T-helper 1 cell treated with Interleukin-12 subunit alpha and Interleukin-12 subunit beta and Interleukin-4 antibody, amounts not matched to agents 30 μg/mL and 1 μg/mL, for 36 hours (primary cell): ENCODE measurements around the gene SLC16A14.

Experiments
- H3K27ac Mint-ChIP-seq: one replicate; pipeline ENCODE4 v1.8.0; 2021; ENCODE audit warnings: mild to moderate bottlenecking, mixed read lengths
- H3K27me3 Mint-ChIP-seq: one replicate; pipeline ENCODE4 v1.8.0; 2021; ENCODE audit warnings: low read depth, mixed read lengths
- H3K36me3 Mint-ChIP-seq: one replicate; pipeline ENCODE4 v1.8.0; 2021; ENCODE audit warnings: low read depth, mixed read lengths
- H3K4me1 Mint-ChIP-seq: one replicate; pipeline ENCODE4 v1.8.0; 2021; ENCODE audit warnings: low read depth, mixed read lengths
- H3K4me3 Mint-ChIP-seq: one replicate; pipeline ENCODE4 v1.8.0; 2021; ENCODE audit warnings: mild to moderate bottlenecking, moderate library complexity, mixed read lengths
- H3K9me3 Mint-ChIP-seq: one replicate; pipeline ENCODE4 v1.8.0; 2021; ENCODE audit warnings: mixed read lengths

Gene SLC16A14

DNA sequence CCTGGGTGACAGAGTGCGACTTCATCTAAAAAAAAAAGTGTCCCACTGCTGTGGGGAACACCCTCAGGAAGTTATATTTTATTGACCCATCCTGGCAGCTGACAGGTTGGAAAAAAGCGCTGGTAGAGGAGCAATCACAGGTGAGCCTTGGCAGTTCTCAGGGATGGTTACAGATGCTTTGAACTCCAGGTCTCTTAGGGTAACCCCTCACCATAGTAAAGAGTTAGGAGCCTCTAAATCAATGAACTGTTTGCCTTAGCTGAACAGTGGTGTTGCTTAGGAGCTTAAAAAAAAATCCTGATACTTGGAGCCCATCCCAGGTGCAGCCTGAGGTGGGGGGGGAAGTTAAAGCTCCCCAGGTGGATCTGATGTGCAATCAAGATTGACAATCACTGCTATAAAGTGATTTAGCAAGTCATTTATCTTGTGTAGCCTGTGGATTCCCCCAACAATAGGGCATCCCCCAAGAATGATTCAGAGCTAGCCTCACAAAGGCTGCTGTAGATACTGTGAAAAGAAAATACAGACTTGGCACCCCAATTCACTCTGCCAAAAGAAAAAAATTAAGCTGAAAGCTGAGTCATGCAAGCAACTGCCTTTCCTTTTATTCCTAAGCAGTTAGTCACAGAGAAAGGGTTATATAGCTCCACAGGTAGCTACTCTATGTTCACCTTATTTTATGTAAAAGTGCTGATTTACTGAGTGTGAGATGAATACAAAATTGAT, 14.8 kb downstream of the SLC16A14 start:
- no peaks in the 10 kb centered on the region for H3K9me3 Mint-ChIP-seq
- no peaks in the 10 kb centered on the region for H3K4me1 Mint-ChIP-seq
- no peaks in the 10 kb centered on the region for H3K36me3 Mint-ChIP-seq
- no peaks in the 10 kb centered on the region for H3K27me3 Mint-ChIP-seq
- H3K27ac Mint-ChIP-seq: no peak overlapping the region
- H3K4me3 Mint-ChIP-seq: no peak overlapping the region

DNA sequence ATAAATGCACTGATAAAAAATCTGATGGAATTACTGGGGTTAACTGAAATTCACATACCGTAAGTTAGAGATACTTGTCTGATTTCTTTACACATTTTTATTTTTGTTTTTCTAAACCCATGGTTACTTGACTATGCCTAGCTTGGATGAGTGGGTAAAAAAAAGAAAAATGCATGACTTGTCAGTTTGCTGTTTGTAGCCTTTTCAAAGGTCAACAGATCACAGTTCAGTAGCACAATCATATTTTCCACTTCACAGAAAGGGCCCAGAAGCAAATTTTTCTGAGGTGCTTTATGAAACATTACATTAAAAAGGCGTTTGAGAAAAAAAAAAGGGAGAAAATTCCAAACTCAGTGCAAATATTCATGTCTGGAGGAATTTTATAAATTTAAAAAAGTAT, 16.4 kb downstream of the SLC16A14 start:
- Mint-ChIP-seq H3K9me3 (no peaks in the 10 kb centered on the region), H3K27me3 (no peaks in the 10 kb centered on the region), H3K27ac (no peak overlapping the region), H3K36me3 (no peaks in the 10 kb centered on the region), H3K4me3 (no peak overlapping the region), H3K4me1 (no peaks in the 10 kb centered on the region)

DNA sequence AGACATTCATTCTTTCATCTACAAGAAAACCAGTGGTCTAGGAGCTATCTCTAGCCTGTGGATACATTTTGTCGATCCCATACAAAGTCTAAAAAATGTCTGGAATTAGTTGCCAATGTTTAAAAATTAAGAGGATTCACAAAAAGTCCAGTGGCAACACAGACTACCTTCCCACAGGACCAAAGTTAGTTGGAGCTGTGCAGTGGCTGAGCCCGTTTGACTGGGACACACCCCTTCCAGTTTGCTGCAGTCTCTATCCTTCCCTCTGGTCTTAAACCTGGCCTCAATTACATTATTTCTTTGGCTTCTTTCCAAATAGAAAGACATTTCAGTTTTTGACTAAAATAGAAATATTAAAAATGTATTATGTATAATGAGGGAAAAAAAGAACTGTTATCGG, 18.6 kb downstream of the SLC16A14 start:
- Mint-ChIP-seq H3K4me3 (no peak overlapping the region), H3K27ac (no peak overlapping the region), H3K4me1 (no peaks in the 10 kb centered on the region), H3K9me3 (no peaks in the 10 kb centered on the region), H3K27me3 (no peaks in the 10 kb centered on the region), H3K36me3 (no peaks in the 10 kb centered on the region)

DNA sequence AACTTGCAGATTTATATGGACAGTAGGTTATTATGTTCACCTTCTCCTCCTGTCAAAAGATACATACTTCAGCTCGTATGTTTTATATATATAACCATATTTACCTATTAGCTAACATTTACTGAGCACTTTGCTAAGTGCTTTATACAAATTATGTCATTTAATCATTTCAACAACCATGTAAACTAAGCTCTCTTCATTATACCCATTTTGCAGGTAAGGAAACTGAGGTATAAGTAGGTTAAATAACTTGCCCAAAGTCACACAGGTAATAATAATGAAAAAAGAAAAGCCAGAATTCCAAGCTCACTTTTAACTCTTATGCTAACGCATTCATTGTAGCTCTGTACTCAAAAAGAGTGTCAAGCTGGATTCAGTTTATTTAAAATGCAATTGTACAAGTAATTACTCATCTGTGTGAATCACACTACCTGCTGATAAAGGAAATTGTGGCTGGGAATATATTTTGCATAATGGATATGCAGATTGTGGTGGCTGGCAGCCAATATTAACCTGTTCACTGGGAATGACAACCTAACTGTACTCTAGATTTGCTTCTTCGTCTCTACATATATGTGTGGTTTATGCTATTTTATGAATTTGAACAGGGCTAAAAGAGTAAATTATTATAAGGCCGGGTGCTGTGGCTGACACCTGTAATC, 20.6 kb downstream of the SLC16A14 start:
- no peaks in the 10 kb centered on the region for H3K36me3 Mint-ChIP-seq
- H3K9me3 Mint-ChIP-seq: no peaks in the 10 kb centered on the region
- H3K27ac Mint-ChIP-seq: no peak overlapping the region
- H3K4me3 Mint-ChIP-seq: no peak overlapping the region
- H3K27me3 Mint-ChIP-seq: no peaks in the 10 kb centered on the region
- no peaks in the 10 kb centered on the region for H3K4me1 Mint-ChIP-seq

DNA sequence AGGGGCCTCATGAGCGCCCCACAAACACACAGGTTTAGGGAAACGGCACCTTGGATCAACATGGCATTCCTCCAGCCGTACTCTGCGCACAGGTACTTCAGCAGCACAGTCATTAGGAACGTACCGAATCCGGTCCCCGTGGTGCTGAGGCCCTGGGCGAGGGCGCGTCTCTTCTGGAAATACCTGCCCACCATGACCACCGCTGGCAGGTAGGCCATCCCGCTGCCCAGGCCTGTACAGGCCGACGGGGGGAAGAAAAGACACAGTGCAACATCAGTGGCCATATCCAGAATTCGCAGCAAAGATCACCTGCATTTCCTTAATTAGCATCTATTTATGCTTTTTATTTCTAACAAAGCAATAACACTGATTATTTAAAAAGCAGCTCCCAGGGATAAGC, 22.2 kb downstream of the SLC16A14 start:
- Mint-ChIP-seq H3K27me3 (no peaks in the 10 kb centered on the region), H3K36me3 (no peaks in the 10 kb centered on the region), H3K4me1 (no peaks in the 10 kb centered on the region), H3K27ac (no peak overlapping the region), H3K4me3 (no peak overlapping the region), H3K9me3 (no peaks in the 10 kb centered on the region)

DNA sequence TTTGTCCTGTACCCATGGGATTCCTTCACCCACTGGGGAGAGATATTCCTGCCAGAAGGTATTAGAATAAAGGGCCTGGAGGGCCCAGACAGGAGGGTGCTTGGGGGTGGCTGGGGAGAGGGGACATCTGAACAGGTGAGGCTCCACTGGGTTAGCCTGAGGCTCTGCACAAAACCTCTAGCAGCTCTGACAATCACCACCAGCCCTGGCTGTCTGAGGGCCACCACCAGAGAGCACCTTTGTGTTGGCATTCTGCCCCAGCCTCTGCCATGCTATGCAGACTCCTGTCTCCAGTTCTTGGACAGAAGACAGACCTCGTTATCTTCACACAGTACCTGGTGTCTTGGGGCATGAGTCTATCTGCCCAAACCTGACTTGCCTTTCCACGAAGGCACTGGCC, 25.3 kb downstream of the SLC16A14 start:
- H3K27ac Mint-ChIP-seq: no peak overlapping the region
- H3K36me3 Mint-ChIP-seq: no peaks in the 10 kb centered on the region
- H3K4me1 Mint-ChIP-seq: no peaks in the 10 kb centered on the region
- no peak overlapping the region for H3K4me3 Mint-ChIP-seq
- H3K27me3 Mint-ChIP-seq: peaks cover 7% of the 10 kb centered on the region
- H3K9me3 Mint-ChIP-seq: no peaks in the 10 kb centered on the region

DNA sequence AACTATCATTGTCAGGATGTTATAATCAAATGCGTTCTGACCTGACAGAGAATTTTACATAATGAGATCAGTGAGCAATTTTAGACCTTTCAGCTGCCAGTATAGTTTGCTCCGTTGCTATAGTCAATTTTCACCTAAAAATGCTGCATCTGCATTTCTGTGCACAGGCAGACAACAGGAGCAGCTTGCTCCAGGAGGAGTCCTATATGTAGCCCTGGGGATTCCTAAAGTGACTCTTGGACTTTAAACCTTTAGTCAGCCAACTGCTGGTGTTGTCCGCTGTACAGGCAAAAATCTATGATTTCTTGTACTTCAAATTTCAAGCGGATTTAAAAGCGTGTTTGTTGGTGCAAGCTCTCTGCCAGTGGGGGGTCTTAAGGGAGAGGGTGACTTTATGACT, 25.7 kb downstream of the SLC16A14 start:
- Mint-ChIP-seq H3K4me3 (no peak overlapping the region), H3K27me3 (peaks cover 7% of the 10 kb centered on the region), H3K4me1 (no peaks in the 10 kb centered on the region), H3K27ac (no peak overlapping the region), H3K9me3 (no peaks in the 10 kb centered on the region), H3K36me3 (no peaks in the 10 kb centered on the region)

DNA sequence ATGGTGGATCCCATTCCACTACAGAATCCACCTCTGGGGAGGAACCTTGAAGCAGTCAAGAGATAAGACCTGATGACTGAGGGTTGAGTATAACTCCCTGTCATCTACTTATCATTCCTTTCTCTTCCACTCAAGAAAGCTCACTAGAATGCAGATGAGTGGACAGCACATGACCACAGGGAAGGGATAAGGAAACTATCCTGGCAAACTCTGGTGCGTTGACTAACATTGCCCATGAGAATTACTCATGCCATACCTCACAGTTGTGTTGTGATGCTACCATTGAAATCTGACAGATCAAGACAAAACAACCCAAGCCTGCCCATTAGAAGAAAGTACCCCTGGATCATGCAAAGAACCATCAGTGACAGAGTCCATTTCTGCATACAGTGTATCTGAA, 26.5 kb downstream of the SLC16A14 start:
- Mint-ChIP-seq H3K4me1 (no peaks in the 10 kb centered on the region), H3K27ac (no peak overlapping the region), H3K9me3 (no peaks in the 10 kb centered on the region), H3K4me3 (no peak overlapping the region), H3K27me3 (peaks cover 7% of the 10 kb centered on the region), H3K36me3 (no peaks in the 10 kb centered on the region)

DNA sequence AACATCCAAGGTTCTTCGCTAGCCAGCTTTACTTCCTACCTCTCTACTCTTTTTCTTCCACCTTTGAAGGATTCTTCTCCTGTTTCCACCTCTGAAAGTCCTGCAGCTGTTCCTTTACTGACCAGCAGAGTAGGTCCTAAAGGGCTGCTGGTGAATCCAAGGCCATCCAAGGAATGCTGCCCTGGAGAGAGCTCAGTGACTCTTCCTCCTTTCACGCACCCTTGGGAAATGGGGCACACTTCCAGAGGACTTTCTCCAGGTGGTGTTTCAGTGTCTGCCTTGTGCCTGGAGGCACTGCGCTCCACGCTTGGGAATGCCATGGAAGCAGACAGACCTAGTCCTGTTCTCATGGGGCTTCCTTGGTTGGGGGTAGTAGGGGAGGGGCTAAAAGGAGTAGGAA, 45.4 kb downstream of the SLC16A14 start:
- Mint-ChIP-seq H3K36me3 (no peaks in the 10 kb centered on the region), H3K4me1 (no peaks in the 10 kb centered on the region), H3K27ac (no peak overlapping the region), H3K4me3 (no peak overlapping the region), H3K9me3 (no peaks in the 10 kb centered on the region), H3K27me3 (peaks cover 6% of the 10 kb centered on the region)

DNA sequence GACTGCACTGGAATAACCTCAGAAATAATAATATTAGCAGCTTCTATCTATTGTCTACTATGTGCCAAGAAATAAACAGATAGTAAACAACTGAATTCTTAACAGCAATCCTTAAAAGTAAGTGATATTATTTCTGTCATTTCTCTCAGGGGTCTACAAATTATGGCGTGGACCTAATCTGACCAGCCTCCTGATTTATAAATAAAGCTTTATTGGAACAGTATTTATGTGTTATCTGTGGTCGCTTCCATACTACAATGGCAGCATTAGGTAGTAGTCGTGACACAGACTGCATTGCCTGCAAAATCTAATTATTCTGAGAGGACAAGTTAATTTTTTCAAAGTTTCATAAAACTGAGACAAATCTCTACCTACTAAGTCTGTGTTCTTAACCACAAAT, 49.0 kb downstream of the SLC16A14 start:
- Mint-ChIP-seq H3K27me3 (peaks cover 15% of the 10 kb centered on the region), H3K4me3 (no peak overlapping the region), H3K4me1 (no peaks in the 10 kb centered on the region), H3K27ac (no peak overlapping the region), H3K9me3 (peaks cover 4% of the 10 kb centered on the region), H3K36me3 (no peaks in the 10 kb centered on the region)

DNA sequence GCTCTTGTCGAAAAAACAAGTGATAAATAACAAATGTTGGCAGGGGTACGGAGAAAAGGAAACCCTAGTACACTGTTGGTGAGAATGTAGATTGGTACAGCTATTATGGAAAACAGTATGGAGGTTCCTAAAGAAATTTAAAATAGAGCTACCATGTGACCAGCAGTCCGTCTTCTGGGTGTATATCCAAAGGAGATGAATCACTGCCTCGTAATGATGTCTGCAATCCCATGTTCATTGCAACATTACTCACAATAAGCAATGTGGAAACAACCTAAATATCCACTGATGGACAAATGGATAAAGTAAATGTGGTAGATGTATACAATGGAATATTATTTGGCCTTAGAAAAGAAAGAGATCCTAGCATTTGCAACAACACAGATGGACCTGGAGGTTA, 50.6 kb downstream of the SLC16A14 start:
- no peaks in the 10 kb centered on the region for H3K36me3 Mint-ChIP-seq
- H3K27ac Mint-ChIP-seq: no peak overlapping the region
- no peak overlapping the region for H3K4me3 Mint-ChIP-seq

DNA sequence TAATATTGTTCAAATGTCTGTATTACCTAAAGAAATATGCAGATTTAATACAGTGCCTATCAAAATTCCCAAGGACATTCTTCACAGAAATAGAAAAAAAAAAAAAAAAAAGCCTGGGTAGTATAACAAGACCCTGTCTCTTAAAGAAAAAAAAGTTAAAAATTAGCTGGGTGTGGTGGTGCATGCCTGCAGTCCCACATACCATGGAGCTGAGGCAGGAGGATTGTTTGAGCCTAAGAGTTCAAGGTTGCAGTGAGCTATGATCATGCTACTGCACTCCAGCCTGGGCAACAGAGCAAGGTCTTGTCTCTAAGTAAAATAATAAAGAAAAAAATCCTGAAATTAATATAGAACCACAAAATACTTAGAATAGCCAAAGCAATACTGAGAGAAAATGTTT, 51.9 kb downstream of the SLC16A14 start:
- Mint-ChIP-seq H3K4me3 (no peak overlapping the region), H3K27me3 (peaks cover 15% of the 10 kb centered on the region), H3K36me3 (no peaks in the 10 kb centered on the region), H3K4me1 (no peaks in the 10 kb centered on the region), H3K27ac (no peak overlapping the region), H3K9me3 (peaks cover 4% of the 10 kb centered on the region)

More for the DNA sequence above, 50.6 kb downstream of the SLC16A14 start:
- H3K4me1 Mint-ChIP-seq: no peaks in the 10 kb centered on the region
- H3K9me3 Mint-ChIP-seq: peaks cover 4% of the 10 kb centered on the region
- H3K27me3 Mint-ChIP-seq: peaks cover 15% of the 10 kb centered on the region

DNA sequence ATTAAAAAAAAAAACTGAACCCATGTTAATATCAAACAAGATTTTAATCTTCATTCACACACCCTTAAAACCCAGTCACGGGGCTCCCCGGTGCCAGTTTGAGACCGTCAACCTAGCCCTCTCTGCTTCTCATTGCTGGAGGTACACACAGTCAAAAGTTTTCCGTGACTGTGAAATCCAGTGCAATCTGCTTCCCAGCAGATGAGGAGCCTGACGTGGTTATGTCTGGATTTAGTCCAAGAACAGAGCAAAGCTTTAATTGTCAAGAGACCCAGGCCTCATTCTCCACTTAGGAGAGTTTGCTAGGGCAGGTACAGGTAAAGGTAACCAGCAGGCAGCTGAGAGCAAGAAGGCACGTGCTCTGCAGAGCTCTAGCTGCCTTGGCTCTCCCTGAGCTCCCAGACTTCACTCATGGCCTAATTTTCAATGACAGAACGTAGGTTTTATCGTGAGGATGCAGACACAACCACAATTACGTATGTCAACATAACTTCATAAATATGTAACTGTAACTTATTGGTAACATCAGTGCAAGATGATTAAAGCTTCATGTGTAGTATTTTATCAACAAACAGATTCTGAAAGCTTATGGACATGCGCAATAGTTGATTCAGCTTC, 56.3 kb downstream of the SLC16A14 start:
- H3K36me3 Mint-ChIP-seq: no peaks in the 10 kb centered on the region

DNA sequence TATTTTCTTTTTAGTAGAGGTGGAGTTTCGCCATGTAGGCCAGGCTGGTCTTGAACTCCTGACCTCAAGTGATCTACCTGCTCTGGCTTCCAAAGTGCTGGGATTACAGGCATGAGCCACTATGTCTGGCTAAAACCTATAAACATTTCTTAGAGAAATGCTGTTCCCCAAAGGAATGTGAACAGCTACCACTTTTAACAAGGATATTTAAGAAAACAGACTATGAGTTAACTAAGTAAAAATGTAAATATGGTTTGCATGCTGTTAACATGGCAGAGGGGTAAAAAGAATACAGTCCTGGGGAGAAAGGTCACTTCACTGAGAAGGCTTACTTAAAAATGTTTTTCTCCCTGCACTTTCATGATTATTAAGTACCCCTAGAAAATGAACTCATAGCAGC, 57.1 kb downstream of the SLC16A14 start:
- H3K27me3 Mint-ChIP-seq: peaks cover 9% of the 10 kb centered on the region
- no peak overlapping the region for H3K27ac Mint-ChIP-seq
- no peaks in the 10 kb centered on the region for H3K36me3 Mint-ChIP-seq
- H3K4me3 Mint-ChIP-seq: no peak overlapping the region
- peaks cover 4% of the 10 kb centered on the region for H3K9me3 Mint-ChIP-seq
- H3K4me1 Mint-ChIP-seq: peaks cover 6% of the 10 kb centered on the region

More for the DNA sequence above, 56.3 kb downstream of the SLC16A14 start:
- Mint-ChIP-seq H3K4me1 (peaks cover 6% of the 10 kb centered on the region), H3K4me3 (no peak overlapping the region), H3K27me3 (peaks cover 9% of the 10 kb centered on the region), H3K27ac (no peak overlapping the region), H3K9me3 (peaks cover 4% of the 10 kb centered on the region)

DNA sequence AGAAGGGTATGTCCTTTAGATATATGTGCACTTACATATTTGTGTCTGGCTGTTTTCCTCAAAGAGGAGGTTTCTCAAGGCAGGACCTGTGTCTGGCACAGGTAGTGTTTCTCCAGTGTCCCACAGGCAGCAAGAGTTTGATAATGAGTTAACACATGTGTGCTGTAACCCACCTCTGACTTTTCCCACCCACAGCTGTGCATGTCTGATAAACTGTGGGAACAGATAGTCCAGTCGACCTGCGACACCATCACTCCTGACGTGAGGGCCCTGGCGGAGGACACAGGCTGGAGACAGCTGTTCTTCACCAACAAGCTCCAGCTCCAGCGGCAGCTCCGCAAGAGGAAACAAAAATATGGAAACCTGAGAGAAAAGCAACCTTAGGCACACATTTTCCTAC, 58.2 kb downstream of the SLC16A14 start:
- H3K4me1 Mint-ChIP-seq: peaks cover 6% of the 10 kb centered on the region
- H3K27ac Mint-ChIP-seq: no peak overlapping the region
- no peak overlapping the region for H3K4me3 Mint-ChIP-seq
- H3K36me3 Mint-ChIP-seq: no peaks in the 10 kb centered on the region
- H3K9me3 Mint-ChIP-seq: no peaks in the 10 kb centered on the region
- H3K27me3 Mint-ChIP-seq: peaks cover 4% of the 10 kb centered on the region
